G401 (cell line): ENCODE measurements around the gene AGAP1. TPM values are rescaled to one million over a fixed set of nuclear protein-coding genes. Genes with fewer than 3 reads are reported as not detected.

ENCODE experiments used
- DNase-seq: peaks from one replicate; pipeline ENCODE4 v3.0.0-alpha.2; 2015; ENCODE audit warnings: low spot score
- in situ Hi-C: cut with HindIII; loops from 2 replicates; pipeline ENCODE4 v1.10.0; 2016; ENCODE audit warnings: low sequenced_read_pairs, mixed read lengths
- total RNA-seq: library from RNA; depleted of rRNA; stranded (reverse); fragments of >200 nt; shearing (Covaris generic); gene quantifications from 2 replicates; pipeline ENCODE4 v1.2.3, GENCODE V29; 2014

AGAP1 gene
- total RNA-seq, 1 experiment from 2014 or later: 14.4 TPM

DNA sequence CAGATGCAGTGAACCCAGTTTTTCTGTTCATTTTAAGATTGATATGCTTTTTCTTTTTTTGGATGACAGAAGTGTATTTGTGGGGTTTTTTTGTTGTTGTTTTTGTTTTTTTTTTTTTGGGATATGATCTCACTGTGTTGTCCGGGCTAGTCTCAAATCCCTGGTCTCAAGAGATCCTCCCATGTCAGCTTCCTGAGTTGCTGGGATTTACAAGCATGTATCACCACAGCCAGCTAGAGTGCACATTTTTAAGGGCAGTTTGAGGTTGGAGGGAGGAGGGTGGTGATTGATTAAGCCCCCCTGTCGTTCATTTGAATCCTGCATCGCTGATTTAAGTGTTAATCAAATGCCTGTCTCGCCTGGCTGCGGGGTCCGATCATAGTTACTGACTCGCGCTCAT, 485.2 kb downstream of the AGAP1 start:
- no peak for DNase-seq
- in situ Hi-C loops: no loop called here

DNA sequence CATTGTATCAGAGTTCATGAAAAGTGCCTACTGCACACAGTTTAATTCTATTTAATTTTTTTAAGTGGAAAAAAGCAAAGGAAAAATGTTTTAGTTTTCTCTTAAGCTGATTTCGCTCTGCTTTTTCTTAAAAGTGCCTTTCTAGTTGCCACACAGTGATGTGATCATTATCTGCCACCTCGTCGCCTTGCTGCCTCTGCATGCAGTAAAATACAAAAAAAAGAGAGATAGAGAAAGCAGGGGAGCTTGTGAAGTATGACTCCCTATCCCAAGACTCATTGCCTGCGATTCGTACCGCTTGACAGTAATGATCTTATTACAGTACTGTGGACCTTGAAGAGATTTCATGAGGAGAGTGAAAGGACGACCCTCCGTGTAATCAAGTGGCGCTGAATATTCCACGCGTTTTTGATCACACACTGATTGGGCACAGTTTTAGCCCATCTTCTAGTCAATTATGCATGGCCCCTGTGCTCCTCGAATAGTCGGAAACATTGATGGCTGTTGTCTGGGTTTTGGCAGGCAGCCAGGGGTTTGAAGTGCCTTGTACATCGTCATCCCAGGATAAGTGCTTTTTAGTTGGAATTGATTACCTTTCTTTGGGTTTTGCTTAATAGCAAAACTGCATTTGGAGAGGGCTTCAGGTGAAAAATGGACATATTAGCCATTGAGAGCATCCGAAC, 486.1 kb downstream of the AGAP1 start:
- in situ Hi-C loops: no loop called here
- DNase-seq: no peak

DNA sequence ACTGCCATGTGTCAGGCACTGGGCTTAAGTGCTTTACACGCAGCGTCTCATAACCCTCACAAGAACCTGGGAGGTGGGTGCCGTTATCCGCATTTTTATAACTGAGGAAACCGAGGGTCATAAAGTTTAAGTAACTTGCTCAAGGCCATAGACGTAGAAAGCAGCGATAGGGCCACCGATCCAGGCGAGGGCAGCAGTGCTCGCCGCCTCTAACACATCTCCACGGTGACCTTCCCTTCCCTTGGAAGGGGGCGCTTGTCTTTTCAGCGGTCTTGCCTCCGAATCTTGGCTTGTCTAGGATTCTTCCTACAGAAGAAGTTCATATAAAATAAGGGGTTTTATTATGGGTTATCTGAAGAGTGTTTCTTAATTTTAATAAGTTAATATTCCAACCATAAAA, 487.8 kb downstream of the AGAP1 start:
- in situ Hi-C loops: no loop called here
- DNase-seq: no peak

DNA sequence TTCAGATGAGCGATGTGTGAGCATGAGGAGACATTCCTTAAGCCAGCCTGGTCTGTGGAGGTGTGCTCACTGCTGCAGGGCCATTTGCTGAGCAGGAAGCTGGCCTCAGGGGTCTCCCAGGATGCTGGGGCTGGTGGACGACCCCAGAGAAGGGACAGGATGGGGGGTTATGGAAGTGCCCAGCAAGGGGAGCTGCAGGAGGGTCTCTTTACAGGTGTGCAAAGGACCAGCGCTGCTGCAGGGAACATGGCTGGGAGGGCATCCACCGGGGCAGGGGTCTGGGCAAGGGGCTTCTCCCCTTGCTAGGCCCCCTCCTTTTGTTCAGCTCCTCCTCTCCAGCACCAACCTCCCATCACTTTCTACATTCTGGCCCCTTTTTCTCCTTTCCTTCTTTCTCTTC, 489.2 kb downstream of the AGAP1 start:
- DNase-seq: no peak

DNA sequence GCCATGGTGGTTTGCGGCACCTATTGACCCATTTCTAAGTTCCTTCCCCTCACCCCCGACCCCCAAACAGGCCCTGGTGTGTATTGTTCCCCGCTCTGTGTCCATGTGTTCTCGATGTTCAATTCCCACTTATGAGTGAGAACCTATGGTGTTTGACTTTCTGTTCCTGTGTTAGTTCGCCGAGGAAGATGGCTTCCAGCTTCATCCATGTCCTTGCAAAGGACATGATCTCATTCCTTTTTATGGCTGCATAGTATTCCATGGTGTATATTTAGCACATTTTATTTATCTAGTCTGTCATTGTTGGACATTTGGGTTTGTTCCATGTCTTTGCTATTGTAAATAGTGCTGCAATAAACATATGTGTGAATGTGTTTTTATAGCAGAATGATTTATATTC, 490.7 kb downstream of the AGAP1 start:
- no peak for DNase-seq
- in situ Hi-C loops: no loop called here

More for the DNA sequence above, 489.2 kb downstream of the AGAP1 start:
- in situ Hi-C loops: no loop called here

DNA sequence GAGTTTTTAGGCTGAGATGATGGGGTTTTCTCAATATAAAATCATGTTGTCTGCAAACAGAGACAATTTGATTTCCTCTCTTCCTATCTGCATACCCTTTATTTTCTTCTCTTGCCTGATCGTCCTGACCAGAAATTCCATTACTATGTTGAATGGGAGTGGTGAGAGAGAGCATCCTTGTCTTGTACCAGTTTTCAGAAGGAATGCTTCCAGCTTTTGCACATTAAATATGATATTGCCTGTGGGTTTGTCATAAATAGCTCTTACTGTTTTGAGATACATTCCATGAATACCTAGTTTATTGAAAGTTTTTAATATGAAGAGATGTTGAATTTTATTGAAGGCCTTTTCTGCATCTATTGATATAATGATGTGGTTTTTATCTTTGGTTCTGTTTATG, 492.5 kb downstream of the AGAP1 start:
- DNase-seq: no peak
- in situ Hi-C loops: no loop called here

DNA sequence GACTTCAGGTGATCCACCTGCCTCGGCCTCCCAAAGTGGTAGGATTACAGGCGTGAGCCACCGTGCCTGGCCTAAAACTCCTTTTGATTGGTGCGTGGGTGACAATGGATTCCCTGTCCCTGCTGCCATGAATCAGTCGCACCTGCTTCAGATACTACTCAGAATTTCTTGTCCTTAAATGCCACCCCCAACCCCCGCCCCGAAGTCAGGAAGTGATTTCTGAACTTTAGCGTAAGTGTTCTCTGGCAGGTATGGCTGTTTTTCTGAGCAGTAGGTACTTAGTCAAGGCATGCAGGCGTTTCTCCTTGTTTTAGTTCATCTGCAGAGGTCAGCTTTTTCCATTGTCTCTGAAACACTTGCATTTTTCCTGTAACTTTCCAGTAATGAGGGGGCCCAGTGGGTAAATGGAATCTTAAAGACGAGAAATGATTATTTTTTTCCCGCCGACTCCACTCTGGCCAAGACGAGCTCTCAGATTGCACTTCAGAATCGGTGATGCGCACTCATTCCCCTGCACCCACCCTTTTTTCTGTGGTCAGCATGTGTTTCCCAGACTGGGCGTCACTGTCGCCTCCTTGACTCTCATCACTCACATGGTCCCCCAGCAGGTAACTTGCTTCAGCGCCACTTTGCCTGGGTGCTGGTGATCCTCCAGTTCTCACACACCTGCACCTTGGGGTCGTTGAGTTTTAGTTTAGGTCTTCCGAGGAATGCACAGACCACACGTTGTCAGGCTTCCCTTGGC, 494.6 kb downstream of the AGAP1 start:
- DNase-seq: no peak
- in situ Hi-C loops: no loop called here

DNA sequence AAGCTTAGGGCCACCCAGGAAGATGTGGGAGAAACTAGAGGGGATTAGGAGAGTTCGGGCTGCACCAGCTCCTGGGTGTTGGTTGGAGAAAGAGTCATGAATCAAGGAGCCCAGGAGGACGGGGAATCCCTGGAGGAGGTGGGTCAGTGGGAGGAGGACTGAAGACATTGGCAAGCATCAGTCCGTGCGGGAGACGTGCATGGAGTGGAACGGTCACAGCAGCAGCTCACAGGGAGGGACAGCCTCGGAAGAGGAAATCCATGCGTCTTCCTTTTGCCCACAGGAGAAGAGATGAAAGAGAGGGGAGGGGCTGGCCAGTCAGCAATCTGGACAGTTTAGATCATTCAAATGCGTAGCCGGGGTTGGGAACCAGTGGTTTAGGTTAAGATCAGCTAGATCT, 495.7 kb downstream of the AGAP1 start:
- DNase-seq: no peak
- in situ Hi-C loops: no loop called here

DNA sequence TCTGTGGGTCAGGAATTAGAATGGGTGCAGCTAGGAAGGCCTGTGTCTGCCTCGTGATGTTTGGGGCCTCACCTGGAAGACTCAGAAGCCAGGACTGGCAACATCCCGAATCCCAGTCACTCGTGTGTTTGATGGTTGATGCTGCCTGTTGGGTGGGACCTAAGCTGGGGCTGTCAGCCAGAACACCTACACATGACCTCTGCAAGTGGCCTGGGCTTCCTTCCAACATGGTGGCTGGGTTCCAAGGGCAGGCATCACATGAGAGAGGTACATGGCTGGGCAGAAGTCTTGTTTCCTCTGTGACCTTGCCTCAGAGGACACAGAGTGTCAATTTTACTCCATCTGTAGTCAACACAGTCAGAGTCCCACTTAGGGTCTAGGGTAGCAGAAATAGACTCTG, 496.5 kb downstream of the AGAP1 start:
- in situ Hi-C loops: no loop called here
- no peak for DNase-seq

DNA sequence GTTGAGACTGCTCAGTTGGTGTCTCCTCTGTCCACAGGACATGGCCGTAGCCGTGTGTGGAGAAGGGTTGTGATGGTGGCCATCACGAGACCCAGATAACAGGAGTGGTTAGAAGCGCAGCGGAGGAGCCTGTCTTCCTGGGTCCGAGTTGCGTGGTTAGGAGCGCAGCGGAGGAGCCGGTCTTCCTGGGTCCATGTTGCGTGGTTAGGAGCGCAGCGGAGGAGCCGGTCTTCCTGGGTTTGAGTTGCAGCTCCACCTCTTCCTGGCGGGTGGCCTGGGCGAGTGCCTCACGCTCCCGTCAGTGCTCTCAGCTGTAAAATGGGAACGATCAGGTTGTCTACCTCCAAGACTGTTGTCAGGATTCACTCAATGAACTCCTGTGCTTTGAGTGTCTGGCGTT, 498.2 kb downstream of the AGAP1 start:
- no peak for DNase-seq
- in situ Hi-C loops: no loop called here

DNA sequence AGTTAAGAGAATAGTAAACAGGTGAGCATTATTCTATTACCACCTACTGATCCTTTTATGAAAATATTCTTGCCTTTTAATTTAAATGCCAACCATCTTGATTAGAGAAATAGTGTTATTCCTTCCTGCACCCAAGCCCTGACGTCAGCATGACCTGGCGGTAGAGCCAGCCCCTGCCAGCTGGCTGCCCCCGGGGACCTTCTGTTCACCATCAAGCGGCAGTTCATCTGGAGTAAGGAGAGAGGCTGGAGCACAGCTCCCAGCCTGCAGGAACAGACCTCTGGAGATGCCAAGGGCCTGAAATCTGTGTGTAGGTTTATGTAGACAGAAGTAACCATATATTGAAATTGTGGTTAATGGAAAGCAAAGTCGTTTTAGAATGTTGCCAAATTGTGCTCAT, 502.6 kb downstream of the AGAP1 start:
- DNase-seq: peak; percentile 15
- in situ Hi-C loops: no loop called here

DNA sequence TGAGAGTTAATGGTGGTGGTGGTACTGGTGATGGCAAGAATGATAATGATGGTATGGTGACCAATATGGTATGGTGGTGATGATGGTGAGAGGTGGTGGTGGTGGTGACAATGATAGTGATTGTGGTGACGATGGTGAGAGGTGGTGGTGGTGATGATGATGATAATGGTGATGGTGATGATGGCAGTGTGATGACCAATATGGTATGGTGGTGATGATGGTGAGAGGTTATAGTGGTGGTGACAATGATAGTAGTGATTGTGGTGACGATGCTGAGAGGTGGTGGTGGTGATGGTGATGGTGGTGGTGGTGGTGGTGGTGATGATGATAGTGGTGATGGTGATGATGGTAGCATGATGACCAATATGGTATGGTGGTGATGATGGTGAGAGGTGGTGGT, 505.2 kb downstream of the AGAP1 start:
- in situ Hi-C loops: no loop called here
- DNase-seq: no peak

DNA sequence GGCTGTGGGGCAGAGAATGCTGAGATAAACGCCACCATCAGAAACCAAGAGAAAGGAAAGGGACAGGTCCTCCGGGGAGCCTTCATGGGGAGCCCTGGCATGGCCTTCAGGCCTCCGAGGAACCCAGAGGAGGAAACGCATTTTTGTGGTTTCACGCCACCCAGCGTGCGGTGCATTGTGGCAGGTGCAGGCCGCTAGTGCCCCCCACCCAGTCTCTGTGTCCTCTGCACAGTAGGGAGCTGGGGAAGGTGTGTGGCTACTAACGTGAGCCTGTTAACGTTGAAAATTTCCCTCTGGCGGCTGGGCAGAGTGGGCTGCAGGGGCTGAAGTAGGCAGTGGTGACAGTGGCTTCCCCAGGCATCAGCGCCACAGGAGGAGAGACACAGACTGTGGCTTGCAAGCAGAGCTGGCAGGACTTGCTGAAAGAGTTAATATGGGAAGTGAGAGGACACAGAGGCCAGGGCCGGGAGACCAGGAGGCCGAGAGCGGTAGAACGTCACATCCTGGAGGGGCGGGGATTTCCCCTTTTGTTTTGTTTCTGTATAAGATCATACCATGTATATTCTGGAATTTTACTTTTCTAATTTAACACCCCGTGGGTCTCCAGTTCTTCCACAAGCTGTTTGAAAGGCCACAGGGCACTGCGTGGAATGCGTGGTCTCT, 507.5 kb downstream of the AGAP1 start:
- in situ Hi-C loops: no loop called here
- DNase-seq: no peak

DNA sequence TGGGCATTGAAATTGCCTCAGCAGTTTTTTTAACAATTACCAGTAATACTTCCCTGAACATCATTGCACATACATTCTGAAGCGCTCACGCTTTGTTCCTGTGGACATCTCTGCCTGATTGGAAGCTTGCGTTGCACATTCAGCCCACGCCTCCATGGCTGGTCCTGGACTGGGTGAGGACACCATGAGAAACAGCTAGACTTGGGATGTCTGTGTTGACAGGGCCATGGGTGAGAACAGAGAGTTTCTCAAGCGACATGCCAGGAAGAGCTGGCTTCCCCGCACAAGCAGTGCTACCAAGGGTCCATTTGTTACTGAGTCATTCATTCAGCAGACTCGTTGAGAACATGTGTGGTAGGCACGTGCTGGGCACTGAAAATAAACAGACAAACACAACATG, 508.0 kb downstream of the AGAP1 start:
- no peak for DNase-seq
- in situ Hi-C loops: no loop called here

DNA sequence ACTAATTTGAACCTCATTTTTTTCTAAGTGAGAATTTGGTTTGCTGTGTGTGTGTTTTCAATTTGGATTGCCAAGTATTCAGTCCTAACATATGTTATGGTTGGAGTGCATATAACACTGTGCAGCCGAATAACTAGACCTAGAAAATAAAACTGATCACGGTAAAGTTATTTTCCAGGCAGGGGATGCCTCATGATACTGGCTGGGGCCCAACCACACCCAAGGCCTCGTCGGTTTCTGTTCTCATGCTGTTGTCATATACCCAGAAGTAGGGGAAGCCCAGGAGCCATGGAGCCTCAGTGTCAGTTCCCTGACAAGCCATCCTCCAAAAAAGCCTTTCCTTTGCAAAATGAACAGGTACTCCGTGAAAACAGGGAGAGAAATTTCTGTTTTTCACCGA, 514.2 kb downstream of the AGAP1 start:
- in situ Hi-C loops: no loop called here
- peak; percentile 40 for DNase-seq

DNA sequence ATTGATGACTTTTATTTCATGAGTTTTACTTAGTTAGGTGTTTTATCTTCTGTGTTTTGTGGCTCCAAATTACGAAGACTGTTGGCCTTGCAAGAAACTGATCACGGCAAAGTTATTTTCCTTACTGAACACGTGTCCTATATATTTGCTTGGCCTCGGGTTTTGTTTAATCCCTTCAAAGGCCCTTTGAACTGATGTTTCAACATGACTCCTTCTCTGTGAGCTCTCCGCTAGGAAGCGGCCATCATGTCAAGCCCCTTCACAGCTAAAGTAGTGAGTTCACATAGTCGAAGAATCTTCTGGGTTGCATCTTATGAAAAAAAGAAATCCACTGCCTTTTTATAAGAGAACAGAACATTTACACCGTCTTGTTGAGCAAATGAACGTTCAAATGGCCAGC, 515.0 kb downstream of the AGAP1 start:
- in situ Hi-C loops: no loop called here
- DNase-seq: no peak

DNA sequence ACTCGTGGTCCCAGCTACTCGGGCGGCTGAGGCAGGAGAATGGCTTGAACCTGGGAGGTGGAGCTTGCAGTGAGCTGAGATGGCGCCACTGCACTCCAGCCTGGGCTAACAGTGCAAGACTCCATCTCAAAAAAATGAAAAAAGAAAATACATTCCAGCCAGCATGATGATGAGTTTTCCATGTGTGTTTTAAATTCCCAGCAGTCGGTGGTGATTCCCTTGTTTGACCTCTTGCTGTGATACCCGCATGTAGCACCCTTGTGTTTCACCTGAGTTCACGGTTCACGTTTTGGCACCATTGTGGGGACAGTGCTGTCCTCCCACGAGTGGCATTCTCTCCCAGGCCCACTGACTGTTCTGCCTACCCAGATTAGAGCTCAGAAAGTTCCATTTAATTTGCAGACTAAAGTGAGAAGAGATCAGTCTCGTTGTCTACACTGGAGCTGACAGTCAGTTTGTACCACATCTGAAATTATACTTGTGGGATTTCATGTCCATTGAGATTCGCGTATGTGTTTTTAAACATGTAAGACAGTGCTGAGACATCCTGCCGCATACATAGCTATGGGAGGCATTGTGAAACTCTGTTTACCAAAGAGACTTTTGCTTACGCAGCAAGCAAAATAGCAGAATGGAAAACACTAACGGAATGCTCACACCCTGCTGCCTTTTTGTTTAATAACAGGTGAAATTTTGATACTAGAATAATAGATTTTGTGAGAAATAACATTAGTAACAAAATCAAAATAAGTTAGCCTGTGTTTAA, 517.3 kb downstream of the AGAP1 start:
- in situ Hi-C loops: no loop called here
- DNase-seq: no peak

DNA sequence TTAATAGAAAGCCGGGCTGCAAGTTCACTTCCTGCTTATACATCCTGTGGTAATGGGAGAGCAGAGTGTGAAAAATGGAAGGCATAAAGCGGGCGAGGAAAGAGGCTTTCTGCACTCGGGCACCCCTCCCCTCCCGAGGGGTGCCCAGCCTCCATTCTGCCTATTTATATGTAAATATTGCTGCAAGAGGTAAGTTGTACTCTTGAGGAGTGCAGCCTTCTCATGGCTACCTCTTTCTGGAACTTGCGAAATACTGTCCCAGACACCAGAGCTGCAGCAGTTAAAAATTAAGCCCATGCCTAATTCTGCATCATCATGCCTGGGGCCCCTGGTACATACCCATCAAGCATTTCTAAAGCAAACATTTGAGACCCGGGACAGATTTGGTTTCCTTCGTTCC, 518.3 kb downstream of the AGAP1 start:
- in situ Hi-C loops: no loop called here
- no peak for DNase-seq

DNA sequence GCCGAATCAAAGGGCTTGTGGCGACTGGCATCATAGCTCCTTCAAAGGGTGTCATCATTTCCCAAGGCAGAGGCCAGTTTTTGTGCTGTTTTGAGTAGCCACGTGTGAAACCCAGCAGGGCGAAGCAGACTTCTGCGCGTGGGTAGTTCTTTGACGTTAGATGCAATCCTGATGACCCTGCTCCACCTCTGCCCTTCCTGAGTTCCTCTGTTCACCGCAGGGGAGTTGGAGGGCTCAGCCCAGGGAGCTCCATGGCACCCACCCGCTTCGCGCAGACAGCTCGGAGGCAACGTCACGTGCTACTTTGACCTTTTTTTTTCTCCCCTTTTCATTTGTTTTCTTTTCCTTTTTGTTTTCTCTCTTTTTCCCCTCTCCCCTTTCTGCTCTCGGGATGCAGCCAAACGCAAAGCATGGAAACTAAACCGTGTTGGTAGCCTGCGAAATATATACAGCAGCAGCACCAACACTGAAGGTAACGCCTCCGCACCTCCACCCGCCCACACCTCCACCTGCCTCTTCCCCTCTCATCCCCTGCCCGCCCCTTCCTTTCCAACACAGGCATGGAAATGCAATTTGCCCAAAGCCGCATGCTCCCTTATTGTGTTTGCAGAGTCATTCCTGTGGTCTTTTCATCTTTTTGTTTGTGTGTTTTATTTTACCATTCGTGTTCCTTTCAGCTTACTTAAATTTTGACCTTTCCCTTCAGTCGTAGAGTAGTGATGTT, 520.7 kb downstream of the AGAP1 start:
- in situ Hi-C loops: no loop called here
- DNase-seq: no peak
